ENCODE results near the gene EPC1.

DNA sequence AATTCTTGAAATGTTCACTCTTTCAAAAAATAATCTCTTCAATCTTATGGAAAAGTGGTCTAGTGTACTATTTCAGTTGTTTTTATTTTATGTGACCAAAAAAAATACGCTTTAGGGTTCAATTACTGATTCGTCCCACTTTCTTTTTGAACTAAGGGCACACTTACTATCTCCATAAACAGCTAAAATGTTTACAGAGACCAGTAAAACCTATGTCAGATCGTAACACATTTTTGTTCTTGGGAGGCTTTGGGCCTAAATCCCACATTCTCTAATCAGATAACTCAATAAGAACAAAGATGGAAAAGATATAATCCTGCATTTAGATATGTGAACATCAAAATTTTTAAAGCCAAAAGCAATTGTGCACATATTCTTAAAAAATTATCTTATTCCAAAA, 29.8 kb upstream of the EPC1 start:
- TF ChIP-seq, protein P1, sequence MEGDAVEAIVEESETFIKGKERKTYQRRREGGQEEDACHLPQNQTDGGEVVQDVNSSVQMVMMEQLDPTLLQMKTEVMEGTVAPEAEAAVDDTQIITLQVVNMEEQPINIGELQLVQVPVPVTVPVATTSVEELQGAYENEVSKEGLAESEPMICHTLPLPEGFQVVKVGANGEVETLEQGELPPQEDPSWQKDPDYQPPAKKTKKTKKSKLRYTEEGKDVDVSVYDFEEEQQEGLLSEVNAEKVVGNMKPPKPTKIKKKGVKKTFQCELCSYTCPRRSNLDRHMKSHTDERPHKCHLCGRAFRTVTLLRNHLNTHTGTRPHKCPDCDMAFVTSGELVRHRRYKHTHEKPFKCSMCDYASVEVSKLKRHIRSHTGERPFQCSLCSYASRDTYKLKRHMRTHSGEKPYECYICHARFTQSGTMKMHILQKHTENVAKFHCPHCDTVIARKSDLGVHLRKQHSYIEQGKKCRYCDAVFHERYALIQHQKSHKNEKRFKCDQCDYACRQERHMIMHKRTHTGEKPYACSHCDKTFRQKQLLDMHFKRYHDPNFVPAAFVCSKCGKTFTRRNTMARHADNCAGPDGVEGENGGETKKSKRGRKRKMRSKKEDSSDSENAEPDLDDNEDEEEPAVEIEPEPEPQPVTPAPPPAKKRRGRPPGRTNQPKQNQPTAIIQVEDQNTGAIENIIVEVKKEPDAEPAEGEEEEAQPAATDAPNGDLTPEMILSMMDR (IDR thresholded peaks at IDR 0.05; ENCODE audit: low read length) = no peak
- no peak for TF ChIP-seq EZH2 (IDR thresholded peaks at IDR 0.05; ENCODE audit: borderline replicate concordance, low read length)
